Breast epithelium (tissue), 4 donors: ENCODE data around the gene ITLN1. TPM values are rescaled to one million over a fixed set of nuclear protein-coding genes. Genes with fewer than 3 reads are reported as not detected.
"Not testable (repeated sequence)": the region's sequence is repeated elsewhere in the genome, so short reads cannot be mapped to it uniquely, and the experiment has no call there.

ENCODE experiments used
- DNase-seq, 2 donors: peaks; one replicate each; pipeline ENCODE4 v3.0.0-alpha.2; 2019; ENCODE audit warnings: low spot score in 2 of 2
- H3K27ac ChIP-seq, 2 donors: fragments of 200-600 bp; sonication (generic) in 1 of 2; one replicate each; pipeline ENCODE4 v1.5.1; 2016 to 2019; ENCODE audit warnings: mild to moderate bottlenecking in 1 of 2
- H3K27me3 ChIP-seq, 2 donors: fragments of 200-600 bp; sonication (generic) in 1 of 2; one replicate each; pipeline versions ENCODE4 v1.5.1 to v1.6.0; 2017 to 2019; ENCODE audit warnings: control low read depth in 1 of 2, mild to moderate bottlenecking in 1 of 2
- H3K36me3 ChIP-seq: fragments of 200-600 bp; one replicate; pipeline ENCODE4 v1.5.1; 2019
- H3K4me1 ChIP-seq, 2 donors: fragments of 200-600 bp; sonication (generic); one replicate each; pipeline ENCODE4 v1.5.1; 2016 to 2019; ENCODE audit warnings: control low read depth in 1 of 2
- H3K4me3 ChIP-seq, 3 donors: fragments of 200-600 bp; sonication (generic); 1 replicate in 2 of 3; 2 replicates in 1 of 3; pipeline ENCODE4 v1.5.1; 2016 to 2019; ENCODE audit warnings: mild to moderate bottlenecking in 3 of 3, moderate library complexity in 2 of 3
- H3K9me3 ChIP-seq, 2 donors: fragments of 200-600 bp; sonication (generic) in 1 of 2; one replicate each; pipeline ENCODE4 v1.5.1; 2016 to 2019; ENCODE audit warnings: control low read depth in 1 of 2
- POLR2A ChIP-seq: fragments of 450-650 bp; IDR thresholded peaks from one replicate; pipeline ENCODE4 v1.6.1; 2016; ENCODE audit warnings: antibody characterized with exemption, mild to moderate bottlenecking, moderate library complexity
- POLR2AphosphoS5 ChIP-seq, 3 donors: sonication (generic); formaldehyde crosslinking; IDR thresholded peaks; one replicate each; pipeline ENCODE4 v1.6.1; 2017; ENCODE audit warnings: antibody characterized with exemption in 3 of 3
- intact Hi-C: fragments of 100-400 bp; cut with DNase I; formaldehyde crosslinking; loops from one replicate; pipeline ENCODE4 v1.15.1; 2023; ENCODE audit warnings: low total_unique reads
- total RNA-seq, 3 donors: library from RNA; depleted of rRNA; stranded (reverse); fragments of >200 nt; gene quantifications; one replicate each; pipeline ENCODE4 v1.1.0, GENCODE V29; 2016
- TF ChIP-seq, protein P1 (sequence below), 3 donors: fragments of 450-650 bp; IDR thresholded peaks; one replicate each; pipeline ENCODE4 v1.5.1; 2016 to 2017; ENCODE audit warnings: antibody characterized with exemption in 3 of 3, mild to moderate bottlenecking in 3 of 3, moderate library complexity in 3 of 3

The ITLN1 gene
- total RNA-seq, 3 donors from 2014 or later, result 0.96 to 938 (median 2.0) TPM

DNA sequence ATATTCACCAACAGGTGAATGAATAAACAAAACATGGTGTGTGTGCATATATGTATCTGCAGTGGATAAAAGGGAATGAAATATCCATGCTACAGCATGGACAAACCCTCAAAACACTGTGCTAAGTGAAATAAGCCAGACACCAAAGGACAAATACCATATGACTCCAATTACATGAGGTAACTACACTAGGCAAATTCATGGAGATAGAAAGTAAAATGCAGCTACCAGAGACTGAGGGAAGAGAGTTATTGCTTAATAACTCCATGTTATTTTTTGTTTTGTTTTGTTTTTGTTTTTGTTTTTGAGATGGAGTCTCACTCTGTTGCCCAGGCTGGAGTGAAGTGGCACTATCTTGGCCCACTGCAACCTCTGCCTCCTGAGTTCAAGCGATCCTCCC is 2.4 kb downstream of the ITLN1 start:
- no peak overlapping the region for H3K27ac ChIP-seq
- intact Hi-C loops, result no loop called here
- no peaks in the 10 kb centered on the region for H3K9me3 ChIP-seq
- no peak for DNase-seq
- no peaks in the 10 kb centered on the region for H3K27me3 ChIP-seq
- H3K36me3 ChIP-seq, result no peaks in the 10 kb centered on the region
- no peaks in the 10 kb centered on the region for H3K4me1 ChIP-seq
- TF ChIP-seq POLR2AphosphoS5 (IDR thresholded peaks at IDR 0.05) (no peak), POLR2A (no peak)
- TF ChIP-seq, protein P1, sequence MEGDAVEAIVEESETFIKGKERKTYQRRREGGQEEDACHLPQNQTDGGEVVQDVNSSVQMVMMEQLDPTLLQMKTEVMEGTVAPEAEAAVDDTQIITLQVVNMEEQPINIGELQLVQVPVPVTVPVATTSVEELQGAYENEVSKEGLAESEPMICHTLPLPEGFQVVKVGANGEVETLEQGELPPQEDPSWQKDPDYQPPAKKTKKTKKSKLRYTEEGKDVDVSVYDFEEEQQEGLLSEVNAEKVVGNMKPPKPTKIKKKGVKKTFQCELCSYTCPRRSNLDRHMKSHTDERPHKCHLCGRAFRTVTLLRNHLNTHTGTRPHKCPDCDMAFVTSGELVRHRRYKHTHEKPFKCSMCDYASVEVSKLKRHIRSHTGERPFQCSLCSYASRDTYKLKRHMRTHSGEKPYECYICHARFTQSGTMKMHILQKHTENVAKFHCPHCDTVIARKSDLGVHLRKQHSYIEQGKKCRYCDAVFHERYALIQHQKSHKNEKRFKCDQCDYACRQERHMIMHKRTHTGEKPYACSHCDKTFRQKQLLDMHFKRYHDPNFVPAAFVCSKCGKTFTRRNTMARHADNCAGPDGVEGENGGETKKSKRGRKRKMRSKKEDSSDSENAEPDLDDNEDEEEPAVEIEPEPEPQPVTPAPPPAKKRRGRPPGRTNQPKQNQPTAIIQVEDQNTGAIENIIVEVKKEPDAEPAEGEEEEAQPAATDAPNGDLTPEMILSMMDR (IDR thresholded peaks at IDR 0.05), result no peak
- H3K4me3 ChIP-seq, result no peak overlapping the region

DNA sequence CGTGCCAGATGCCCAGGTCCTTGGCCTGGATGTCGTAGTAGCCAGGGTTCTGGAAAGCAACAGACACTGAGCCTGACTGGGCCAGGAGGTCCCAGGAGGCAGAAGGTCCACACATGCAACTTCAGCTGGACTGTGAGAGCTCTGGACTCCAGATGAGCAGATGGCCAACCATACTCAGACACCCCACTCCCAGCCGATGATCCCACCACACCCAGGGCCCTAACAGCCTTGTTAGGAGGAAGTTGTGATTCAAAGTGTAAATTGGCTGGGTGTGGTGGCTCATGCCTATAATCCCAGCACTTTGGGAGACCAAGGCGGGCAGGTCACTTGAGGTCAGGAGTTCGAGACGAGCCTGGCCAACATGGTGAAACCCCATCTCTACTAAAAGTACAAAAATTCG is 3.7 kb downstream of the ITLN1 start:
- H3K4me3 ChIP-seq, intact Hi-C loops, H3K4me1 ChIP-seq, H3K36me3 ChIP-seq, H3K27me3 ChIP-seq, DNase-seq, H3K27ac ChIP-seq, H3K9me3 ChIP-seq: not testable (repeated sequence)

DNA sequence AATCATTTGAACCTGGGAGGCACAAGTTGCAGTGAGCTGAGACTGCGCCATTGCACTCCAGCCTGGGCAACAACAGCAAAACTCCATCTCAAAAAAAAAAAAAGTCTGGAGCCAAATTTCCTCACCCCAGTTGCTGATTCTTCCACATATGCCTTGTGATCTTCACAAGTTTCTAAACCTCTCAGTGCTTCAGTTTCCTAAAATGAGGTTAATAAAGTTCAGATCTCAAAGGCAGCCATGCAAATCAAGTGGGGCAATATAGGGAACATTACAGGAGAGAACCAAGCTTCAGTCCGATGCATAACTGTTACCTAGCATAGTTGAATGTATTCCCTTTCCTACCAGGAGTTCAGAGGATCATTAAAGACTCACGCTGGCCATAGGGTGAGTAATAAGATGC is 4.8 kb downstream of the ITLN1 start:
- TF ChIP-seq POLR2AphosphoS5 (IDR thresholded peaks at IDR 0.05) (no peak), POLR2A (no peak)
- TF ChIP-seq, protein P1 (IDR thresholded peaks at IDR 0.05), result no peak
- no peaks in the 10 kb centered on the region for H3K27me3 ChIP-seq
- no peak for DNase-seq
- H3K4me3 ChIP-seq, result no peak overlapping the region
- H3K36me3 ChIP-seq, result no peaks in the 10 kb centered on the region
- no peaks in the 10 kb centered on the region for H3K4me1 ChIP-seq
- H3K9me3 ChIP-seq, result no peaks in the 10 kb centered on the region
- H3K27ac ChIP-seq, result no peak overlapping the region
- intact Hi-C loops, result no loop called here

DNA sequence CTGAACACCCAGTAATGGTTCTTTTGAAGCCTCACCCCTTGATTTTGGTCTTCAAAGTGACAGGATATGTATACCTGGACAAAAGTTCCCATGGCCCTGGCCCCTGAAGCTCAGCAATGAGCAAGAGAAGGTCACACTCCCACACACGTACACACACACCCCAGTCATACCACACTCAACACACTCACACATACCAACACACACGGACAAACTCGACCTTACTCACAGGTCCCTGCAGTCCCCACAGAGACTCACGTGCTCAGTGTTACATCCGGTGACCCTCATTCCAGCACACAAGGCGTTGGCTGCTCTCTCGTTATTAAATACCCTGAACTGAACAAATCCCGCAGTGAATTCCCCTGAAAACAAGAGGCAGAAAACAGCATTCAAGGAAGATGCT is 5.9 kb downstream of the ITLN1 start:
- no peak overlapping the region for H3K27ac ChIP-seq
- no peak overlapping the region for H3K4me3 ChIP-seq
- TF ChIP-seq POLR2A, result no peak
- TF ChIP-seq POLR2AphosphoS5 (IDR thresholded peaks at IDR 0.05), result no peak
- TF ChIP-seq, protein P1 (IDR thresholded peaks at IDR 0.05), result no peak
- DNase-seq, result no peak
- intact Hi-C loops, result loop anchor here (10.0 kb wide), 1 partner anchor 1616 kb away; the partner anchor contains the start of gene UHMK1
- no peaks in the 10 kb centered on the region for H3K36me3 ChIP-seq
- no peaks in the 10 kb centered on the region for H3K9me3 ChIP-seq
- H3K4me1 ChIP-seq, result no peaks in the 10 kb centered on the region
- H3K27me3 ChIP-seq, result no peaks in the 10 kb centered on the region

DNA sequence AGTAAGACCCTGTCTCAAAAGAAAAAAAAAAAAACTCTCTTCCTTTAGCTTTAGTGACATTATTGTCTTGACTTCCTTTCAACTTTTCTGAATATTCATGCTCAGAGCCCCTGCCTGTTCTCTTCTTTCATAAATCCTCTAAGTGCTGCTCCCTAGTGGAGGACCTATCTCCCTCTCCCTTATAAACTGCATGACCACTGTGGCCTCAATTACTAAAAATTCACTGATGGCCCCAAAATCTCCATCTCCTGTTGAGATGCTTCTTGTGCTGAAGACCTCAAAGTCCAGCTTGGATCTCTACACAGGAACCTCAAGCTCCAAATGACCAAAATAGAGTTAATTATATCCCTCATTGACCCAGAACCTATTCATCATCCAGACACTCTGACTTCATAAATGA is 7.8 kb downstream of the ITLN1 start:
- Histone ChIP-seq H3K4me1 (no peaks in the 10 kb centered on the region), H3K27me3 (no peaks in the 10 kb centered on the region)
- TF ChIP-seq POLR2A (no peak), POLR2AphosphoS5 (IDR thresholded peaks at IDR 0.05) (no peak)
- TF ChIP-seq, protein P1 (IDR thresholded peaks at IDR 0.05), result no peak

DNA sequence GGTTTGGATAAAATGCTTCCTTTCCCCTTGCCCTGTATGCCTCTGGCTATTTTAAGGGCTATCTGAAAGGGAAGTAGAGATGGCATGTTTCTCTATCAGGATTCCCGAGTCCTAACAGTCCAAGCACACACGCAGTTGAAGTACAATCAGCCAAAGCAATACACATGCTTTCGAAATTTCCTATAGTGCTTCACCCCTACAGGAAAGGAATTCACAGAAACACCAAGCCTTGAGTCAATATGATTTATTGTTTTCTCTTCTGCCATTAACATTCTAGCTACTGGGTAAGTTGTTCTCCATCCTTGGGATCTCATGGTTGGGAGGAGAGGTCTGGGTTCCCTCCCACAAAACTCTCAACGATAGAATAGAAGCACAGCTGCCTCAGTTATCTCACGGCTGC is 8.7 kb downstream of the ITLN1 start:
- no peak for TF ChIP-seq POLR2AphosphoS5 (IDR thresholded peaks at IDR 0.05)
- TF ChIP-seq POLR2A, result no peak
- TF ChIP-seq, protein P1 (IDR thresholded peaks at IDR 0.05), result no peak
- DNase-seq, result no peak
- intact Hi-C loops, result loop anchor here (10.0 kb wide), 1 partner anchor 1618 kb away; the partner anchor contains the start of gene UHMK1

More for the DNA sequence above, 7.8 kb downstream of the ITLN1 start:
- Histone ChIP-seq H3K9me3 (no peaks in the 10 kb centered on the region), H3K4me3 (no peak overlapping the region), H3K27ac (no peak overlapping the region), H3K36me3 (no peaks in the 10 kb centered on the region)
- intact Hi-C loops, result loop anchor here (10.0 kb wide), 1 partner anchor 1618 kb away; the partner anchor contains the start of gene UHMK1
- DNase-seq, result no peak

DNA sequence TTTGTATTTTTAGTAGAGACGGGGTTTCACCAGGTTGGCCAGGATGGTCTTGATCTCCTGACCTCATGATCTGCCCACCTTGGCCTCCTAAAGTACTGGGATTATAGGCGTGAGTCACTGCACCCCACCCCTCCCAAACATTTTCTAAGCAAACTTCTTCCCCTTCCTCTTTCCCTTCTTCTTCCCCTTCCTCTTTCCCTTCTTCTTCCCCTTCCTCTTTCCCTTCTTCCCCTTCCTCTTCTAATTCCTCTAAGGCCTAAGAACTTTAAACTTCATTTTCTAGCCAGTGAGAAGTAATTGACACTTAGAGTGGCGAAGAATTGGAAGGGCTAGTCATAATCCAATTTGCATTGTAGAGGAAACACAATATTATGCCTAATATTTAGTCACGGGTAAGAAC is 9.4 kb downstream of the ITLN1 start:
- not testable (repeated sequence) for H3K4me1 ChIP-seq, H3K36me3 ChIP-seq, H3K4me3 ChIP-seq, H3K27ac ChIP-seq, H3K9me3 ChIP-seq, DNase-seq, H3K27me3 ChIP-seq
- intact Hi-C loops, result loop anchor here (10.0 kb wide), 1 partner anchor 1619 kb away; the partner anchor contains the start of gene UHMK1

More for the DNA sequence above, 8.7 kb downstream of the ITLN1 start:
- Histone ChIP-seq H3K4me3 (no peak overlapping the region), H3K4me1 (no peaks in the 10 kb centered on the region), H3K27me3 (no peaks in the 10 kb centered on the region), H3K27ac (no peak overlapping the region), H3K9me3 (no peaks in the 10 kb centered on the region), H3K36me3 (no peaks in the 10 kb centered on the region)
